Gastrocnemius medialis (tissue), 4 donors: ENCODE results near the gene FST. TPM values are rescaled to one million over a fixed set of nuclear protein-coding genes. Genes with fewer than 3 reads are reported as not detected.

ENCODE experiments used
- ATAC-seq, 2 donors: fragments of 150-250 bp; one replicate each; pipeline ENCODE4 v1.9.1; 2016
- DNase-seq, 2 donors: peaks; one replicate each; pipeline ENCODE4 v3.0.0-alpha.2; 2019
- H3K27ac ChIP-seq, 4 donors: fragments of 200-600 bp; sonication (generic); 1 replicate in 1 of 4; 2 replicates in 3 of 4; pipeline ENCODE4 v1.5.1; 2016 to 2018; ENCODE audit warnings: mild to moderate bottlenecking in 2 of 4, moderate library complexity in 1 of 4
- H3K27me3 ChIP-seq, 3 donors: fragments of 200-600 bp; sonication (generic) in 2 of 3; 1 replicate in 1 of 3; 2 replicates in 2 of 3; pipeline versions ENCODE4 v1.5.1 to v1.6.0; 2016 to 2019; ENCODE audit warnings: mild to moderate bottlenecking in 1 of 3, moderate library complexity in 1 of 3
- H3K36me3 ChIP-seq, 2 donors: fragments of 200-600 bp; sonication (generic) in 1 of 2; one replicate each; pipeline ENCODE4 v1.5.1; 2017 to 2018
- H3K4me1 ChIP-seq, 2 donors: fragments of 200-600 bp; sonication (generic) in 1 of 2; one replicate each; pipeline ENCODE4 v1.5.1; 2016 to 2017; ENCODE audit warnings: mild to moderate bottlenecking in 2 of 2
- H3K4me3 ChIP-seq, 4 donors: fragments of 200-600 bp; sonication (generic) in 3 of 4; 1 replicate in 1 of 4; 2 replicates in 3 of 4; pipeline ENCODE4 v1.5.1; 2016 to 2019; ENCODE audit warnings: mild to moderate bottlenecking in 2 of 4
- H3K9me3 ChIP-seq, 3 donors: fragments of 200-600 bp; sonication (generic) in 2 of 3; 1 replicate in 1 of 3; 2 replicates in 2 of 3; pipeline ENCODE4 v1.5.1; 2016 to 2019
- CTCF ChIP-seq, 5 experiments: fragments of 450-650 bp in 3 of 5; fragments of 200-600 bp in 2 of 5; sonication (generic) in 2 of 5; IDR thresholded peaks in 4 of 5; conservative IDR thresholded peaks in 1 of 5; 1 replicate in 4 of 5; 2 replicates in 1 of 5; pipeline ENCODE4 v1.5.1; 2016 to 2019; ENCODE audit warnings: antibody characterized with exemption in 5 of 5, mild to moderate bottlenecking in 3 of 5, moderate library complexity in 3 of 5
- POLR2A ChIP-seq, 2 donors: fragments of 450-650 bp; IDR thresholded peaks; one replicate each; pipeline ENCODE4 v1.6.1; 2017; ENCODE audit warnings: antibody characterized with exemption in 2 of 2, mild to moderate bottlenecking in 2 of 2, moderate library complexity in 2 of 2
- in situ Hi-C, 4 donors: fragments of 200-750 bp; cut with MboI; loops; one replicate each; pipeline versions ENCODE4 v1.15.0 to v1.8.0; 2017; ENCODE audit warnings: low sequenced_read_pairs in 4 of 4
- intact Hi-C: fragments of 100-400 bp; cut with DNase I; formaldehyde crosslinking; loops from one replicate; pipeline ENCODE4 v1.15.1; 2023; ENCODE audit warnings: low total_unique reads
- total RNA-seq, 4 donors: library from RNA; depleted of rRNA; stranded (reverse); fragments of >200 nt; gene quantifications; one replicate each; pipeline versions ENCODE4 v1.1.0 to v1.2.3, GENCODE V29; 2016

FST gene
- total RNA-seq, 4 donors from 2014 or later, result 2.0 to 3.4 (median 2.3) TPM

DNA sequence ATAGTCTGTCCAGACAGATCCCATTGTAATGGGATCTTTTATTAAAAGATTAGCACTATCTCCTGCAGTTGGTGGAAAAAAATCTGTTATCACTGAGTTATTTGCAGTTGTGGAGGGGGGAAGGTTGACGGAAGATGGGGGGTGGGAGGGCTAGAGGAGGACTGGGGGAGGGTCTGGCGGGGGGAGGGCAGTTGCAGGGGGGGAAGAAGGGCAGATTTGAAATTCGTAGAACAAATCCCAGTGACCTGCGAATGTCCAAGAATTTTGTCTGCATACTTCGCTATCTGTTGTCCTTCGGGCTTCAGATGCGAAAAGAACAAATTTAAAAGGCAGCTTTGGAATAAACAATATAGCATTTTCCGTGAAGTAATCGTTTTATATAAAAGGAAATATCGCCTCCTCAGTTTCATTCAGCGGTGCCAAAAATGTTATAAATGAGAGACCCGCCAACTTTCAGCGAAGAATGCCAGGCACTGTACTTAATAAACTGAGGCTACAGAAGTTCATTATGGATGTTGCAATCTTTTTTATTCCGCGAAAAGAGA, 1.3 kb upstream of the FST start:
- Histone ChIP-seq H3K4me3 (peak overlapping the region; percentile 69 to 71 (median 70)), H3K4me1 (peaks cover 13 to 21% of the 10 kb centered on the region in 2 donors), H3K9me3 (no peaks in the 10 kb centered on the region), H3K27ac (peak overlapping the region; percentile 61 to 70 (median 65)), H3K27me3 (no peaks in the 10 kb centered on the region), H3K36me3 (no peaks in the 10 kb centered on the region)
- TF ChIP-seq POLR2A (IDR thresholded peaks at IDR 0.05), result no peak
- TF ChIP-seq CTCF (IDR thresholded peaks at IDR 0.05 in 4 of 5, conservative IDR thresholded peaks at IDR 0.05 in 1 of 5), result no peak
- in situ Hi-C loops (loop anchor here in 1 of 4 donors (10.0 kb wide), 1 partner anchor 746 kb away; no protein-coding TSS in a partner anchor), intact Hi-C loops (loop anchor here (2.0 to 10.0 kb wide), 3 partner anchors 392 to 748 kb away; no protein-coding TSS in a partner anchor)
- DNase-seq (no peak), ATAC-seq (peak in 1 of 2 donors; percentile 15)

GRCh38 chr5:53479590-53480415, 626 bp upstream of the FST start:
- Histone ChIP-seq H3K27ac (peak overlapping the region; percentile 61 to 70 (median 65)), H3K4me1 (peaks cover 13 to 21% of the 10 kb centered on the region in 2 donors), H3K9me3 (no peaks in the 10 kb centered on the region), H3K4me3 (peak overlapping the region; percentile 69 to 71 (median 70)), H3K27me3 (no peaks in the 10 kb centered on the region), H3K36me3 (no peaks in the 10 kb centered on the region)
- peak; percentile 20 to 40 for ATAC-seq
- in situ Hi-C loops, result loop anchor here in 2 of 4 donors (10.0 kb wide), 1 partner anchor 745 kb away; no protein-coding TSS in a partner anchor
- intact Hi-C loops, result loop anchor here (2.0 to 10.0 kb wide), 4 partner anchors 82 to 747 kb away; partner anchors contain the start of gene NDUFS4
- DNase-seq, result peak in 1 of 2 donors; percentile 42
- TF ChIP-seq CTCF (IDR thresholded peaks at IDR 0.05 in 4 of 5, conservative IDR thresholded peaks at IDR 0.05 in 1 of 5), result no peak
- peak in 1 of 2 donors; percentile 5 for TF ChIP-seq POLR2A (IDR thresholded peaks at IDR 0.05)

DNA sequence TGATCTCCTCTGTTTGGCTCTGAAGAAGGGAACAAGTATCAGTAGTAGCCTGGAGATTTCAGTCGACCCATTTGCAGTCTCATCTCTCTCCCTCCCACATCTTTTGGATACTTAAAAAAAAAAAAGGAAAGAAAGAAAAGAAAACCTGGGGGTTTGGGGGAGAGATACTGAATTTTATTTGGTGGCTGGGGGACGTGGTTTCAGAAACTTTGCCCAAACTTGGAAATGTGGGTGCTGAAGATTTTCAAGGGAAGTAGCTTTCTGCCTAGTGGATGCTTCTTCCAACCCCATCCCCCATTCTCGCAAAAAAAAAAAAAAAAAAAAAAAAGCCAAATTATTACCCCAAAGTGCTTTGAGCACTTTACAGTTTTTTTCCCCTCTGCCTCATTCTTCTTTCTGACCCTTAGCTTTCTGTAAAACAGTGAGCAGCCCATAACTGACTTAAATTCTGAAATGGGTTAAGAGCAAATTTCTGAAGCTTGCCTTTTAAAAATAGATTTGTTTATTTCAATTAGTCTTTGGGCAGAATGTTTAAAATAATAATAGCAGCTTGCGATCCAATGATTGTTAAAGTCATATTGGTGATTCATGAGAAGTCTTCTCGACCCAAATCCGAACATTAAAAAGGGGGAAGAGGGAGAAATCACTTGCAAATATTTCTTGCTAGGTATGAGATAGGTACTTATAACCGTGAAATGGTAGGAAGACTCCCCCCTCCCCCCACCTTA, 894 bp downstream of the FST start:
- ATAC-seq (no peak), DNase-seq (no peak)
- Histone ChIP-seq H3K9me3 (no peaks in the 10 kb centered on the region), H3K27ac (peak overlapping the region; percentile 38 to 70 (median 54)), H3K4me1 (peaks cover 13 to 21% of the 10 kb centered on the region in 2 donors), H3K27me3 (no peaks in the 10 kb centered on the region), H3K36me3 (no peaks in the 10 kb centered on the region), H3K4me3 (peak overlapping the region; percentile 69 to 71 (median 70))
- intact Hi-C loops (loop anchor here (5.0 kb wide), 1 partner anchor 81 kb away; the partner anchor contains the start of gene NDUFS4), in situ Hi-C loops (loop anchor here in 1 of 4 donors (10.0 kb wide), 1 partner anchor 743 kb away; no protein-coding TSS in a partner anchor)
- TF ChIP-seq CTCF (IDR thresholded peaks at IDR 0.05 in 4 of 5, conservative IDR thresholded peaks at IDR 0.05 in 1 of 5) (no peak), POLR2A (IDR thresholded peaks at IDR 0.05) (no peak)
